GM21825 (cell line): Measurements from ENCODE around the gene CDC5L.
"Not testable (repeated sequence)": the region's sequence is repeated elsewhere in the genome, so short reads cannot be mapped to it uniquely, and the experiment has no call there.

Experiments used
- ATAC-seq: cut with Tn5 transposase; IDR thresholded peaks from one replicate; pipeline ENCODE4 v1.9.1; 2021; ENCODE audit warnings: mild to moderate bottlenecking, moderate library complexity; ENCODE audit not compliant: unreplicated experiment

The CDC5L gene

GRCh38 chr6:44410363-44410762 lies 22.9 kb downstream of the CDC5L start:
- no peak for ATAC-seq

GRCh38 chr6:44411141-44411540 lies 23.6 kb downstream of the CDC5L start:
- no peak for ATAC-seq

DNA sequence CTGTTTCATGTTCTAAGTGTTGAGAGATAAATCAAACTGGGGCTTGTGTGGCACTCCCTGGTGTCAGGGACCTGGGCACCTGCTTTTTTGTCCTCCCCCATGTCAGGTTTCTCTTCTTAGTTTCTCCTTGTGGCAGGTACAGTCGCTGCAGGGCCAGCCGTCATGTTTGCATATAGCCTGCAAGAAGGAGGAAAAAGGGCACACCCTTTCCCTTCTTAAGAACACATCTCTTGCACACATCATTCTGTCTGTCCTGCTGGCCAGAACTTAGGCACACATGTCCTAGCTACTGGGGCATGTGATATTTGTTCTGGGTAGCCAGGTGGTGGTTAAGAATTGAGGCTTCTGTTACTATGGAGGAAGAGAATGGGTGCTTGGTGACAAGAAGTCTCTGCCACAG lies 27.9 kb downstream of the CDC5L start:
- no peak for ATAC-seq

GRCh38 chr6:44415873-44416502 lies 28.5 kb downstream of the CDC5L start:
- ATAC-seq = no peak

- no peak for ATAC-seq
Measured at GRCh38 chr6:44422531-44422930, 35.0 kb downstream of the CDC5L start.

DNA sequence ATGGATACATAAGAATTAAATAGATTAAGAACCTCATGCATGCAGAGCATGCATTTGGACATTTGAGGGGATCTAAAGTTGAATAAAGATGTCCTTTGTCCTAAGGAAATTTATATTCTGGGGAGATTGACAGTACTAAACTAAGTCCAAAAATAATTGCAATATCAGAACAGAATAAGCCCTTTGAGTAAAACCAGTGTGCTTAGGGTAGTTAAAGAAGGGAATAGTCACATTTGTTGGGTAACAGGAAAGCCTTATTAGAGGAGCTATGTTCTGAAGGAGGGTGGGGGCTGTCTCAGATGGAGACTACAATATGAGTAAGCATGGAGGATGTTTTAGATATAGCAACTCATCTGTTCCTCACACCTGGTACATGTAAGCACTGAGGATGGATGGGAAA lies 35.8 kb downstream of the CDC5L start:
- no peak for ATAC-seq

GRCh38 chr6:44425951-44426350 lies 38.4 kb downstream of the CDC5L start:
- ATAC-seq = no peak

- ATAC-seq = no peak
Measured at GRCh38 chr6:44428682-44429081, 41.2 kb downstream of the CDC5L start.

- no peak for ATAC-seq
Measured at GRCh38 chr6:44430326-44430725, 42.8 kb downstream of the CDC5L start.

- peak; percentile 54 for ATAC-seq
Measured at GRCh38 chr6:44431118-44431725, 43.7 kb downstream of the CDC5L start.

- ATAC-seq = no peak
Measured at GRCh38 chr6:44432227-44432626, 44.7 kb downstream of the CDC5L start.

DNA sequence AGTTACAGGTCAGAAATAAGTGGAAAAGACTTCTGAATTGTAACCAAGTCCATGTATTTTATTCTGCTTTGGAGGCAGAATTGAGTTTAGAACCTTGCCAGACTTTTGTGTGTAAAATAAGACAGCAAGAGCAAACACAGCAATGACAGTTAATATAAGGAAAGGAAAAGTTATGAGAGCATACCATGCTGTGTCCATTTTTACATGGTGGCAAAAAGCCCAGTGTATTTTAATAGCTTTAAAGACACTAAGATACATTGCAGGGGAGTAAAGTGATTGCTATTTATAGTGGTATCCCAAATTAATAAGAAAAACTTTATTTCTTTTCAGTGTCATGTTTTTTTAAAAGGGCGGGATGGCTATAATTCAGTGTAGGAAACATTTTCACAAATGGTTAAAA lies 45.2 kb downstream of the CDC5L start:
- ATAC-seq = no peak

DNA sequence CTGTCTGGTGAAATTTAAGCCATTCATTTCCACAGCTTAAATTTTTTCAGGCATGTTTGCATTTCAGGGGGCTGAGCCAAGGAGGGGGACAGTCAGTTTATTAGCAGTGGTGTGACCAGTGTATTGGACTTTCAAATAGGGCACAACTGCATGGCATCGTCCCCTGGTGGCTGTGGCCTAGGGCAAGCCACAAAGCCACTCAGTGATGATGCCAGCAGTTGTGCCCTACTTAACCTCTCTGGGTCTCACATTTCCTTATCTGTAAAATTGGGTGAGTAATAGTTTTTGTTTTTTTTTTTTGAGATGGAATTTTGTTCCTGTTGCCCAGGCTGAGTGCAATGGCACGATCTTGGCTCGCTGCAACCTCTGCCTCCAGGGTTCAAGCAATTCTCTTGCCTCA lies 48.0 kb downstream of the CDC5L start:
- no peak for ATAC-seq

DNA sequence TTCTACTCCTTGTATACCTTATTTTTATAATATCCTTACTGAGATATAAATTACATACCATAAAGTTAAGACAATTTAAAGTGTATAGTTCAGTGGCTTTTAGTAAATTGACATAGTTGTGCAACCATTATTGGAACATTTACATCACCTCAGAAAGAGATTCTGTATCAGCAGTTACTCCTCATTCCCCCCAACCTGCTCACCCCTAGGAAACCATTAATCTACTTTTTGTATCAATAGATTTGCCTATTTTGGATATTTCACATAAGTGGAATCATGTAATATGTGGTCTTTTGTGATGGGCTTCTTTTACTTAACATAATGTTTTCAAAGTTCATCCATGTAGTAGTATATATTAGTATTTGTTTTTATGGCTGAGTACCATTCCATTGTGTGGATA lies 51.3 kb downstream of the CDC5L start:
- ATAC-seq = no peak

DNA sequence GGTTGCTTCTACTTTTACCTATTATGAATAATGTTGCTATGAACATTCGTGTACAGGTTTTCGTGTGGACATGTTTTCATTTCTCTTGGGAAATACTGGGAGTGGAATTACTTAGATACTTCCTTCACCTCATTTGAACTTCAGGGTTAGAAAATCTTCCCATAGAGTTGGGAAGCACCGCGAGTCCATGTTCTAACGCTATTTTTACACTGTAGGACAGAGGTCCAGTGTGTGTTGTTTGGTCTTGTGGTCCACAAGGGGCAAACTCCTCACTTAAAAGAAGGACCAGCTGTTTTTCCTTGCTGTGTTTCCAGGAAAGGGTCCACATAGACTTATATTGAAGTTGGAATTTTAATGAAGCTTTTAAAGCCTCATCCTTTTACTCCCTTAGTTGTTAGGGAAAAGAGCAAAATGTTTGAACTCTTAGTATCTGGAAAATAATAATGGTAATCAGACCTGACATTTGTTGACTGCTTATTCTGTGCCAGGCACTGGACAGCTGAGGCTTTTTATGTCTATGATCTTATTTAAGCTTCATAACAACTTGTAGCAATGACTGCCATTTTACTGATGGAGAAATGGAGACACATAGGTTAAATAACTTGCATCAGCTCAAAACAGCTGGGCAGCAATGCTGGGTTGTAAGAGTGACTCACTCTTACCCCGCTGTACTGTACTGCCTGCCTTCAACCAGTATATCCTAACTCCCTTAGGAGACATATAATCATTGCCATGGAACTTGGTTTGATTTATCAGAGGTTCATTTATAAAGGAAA lies 52.0 kb downstream of the CDC5L start:
- ATAC-seq = no peak

GRCh38 chr6:44441091-44441855 lies 53.8 kb downstream of the CDC5L start:
- ATAC-seq = no peak

DNA sequence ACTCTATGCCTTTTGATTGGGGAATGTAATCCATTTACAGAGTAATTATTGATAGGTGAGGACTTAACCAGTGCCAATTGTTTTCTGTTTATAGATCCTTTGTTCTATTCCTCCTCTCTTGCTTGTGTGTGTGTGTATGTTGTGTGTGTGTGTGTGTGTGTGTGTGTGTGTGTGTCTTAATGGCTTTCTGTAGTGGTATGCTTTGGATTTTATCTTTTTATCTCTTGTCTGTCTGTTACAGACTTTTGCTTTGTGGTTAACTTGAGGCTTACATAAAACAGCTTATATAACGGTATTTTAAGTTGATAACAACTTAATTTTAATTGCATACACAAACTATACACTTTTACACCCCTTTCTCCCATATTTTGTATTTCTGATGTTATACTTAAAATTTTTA lies 54.7 kb downstream of the CDC5L start:
- ATAC-seq = no peak

DNA sequence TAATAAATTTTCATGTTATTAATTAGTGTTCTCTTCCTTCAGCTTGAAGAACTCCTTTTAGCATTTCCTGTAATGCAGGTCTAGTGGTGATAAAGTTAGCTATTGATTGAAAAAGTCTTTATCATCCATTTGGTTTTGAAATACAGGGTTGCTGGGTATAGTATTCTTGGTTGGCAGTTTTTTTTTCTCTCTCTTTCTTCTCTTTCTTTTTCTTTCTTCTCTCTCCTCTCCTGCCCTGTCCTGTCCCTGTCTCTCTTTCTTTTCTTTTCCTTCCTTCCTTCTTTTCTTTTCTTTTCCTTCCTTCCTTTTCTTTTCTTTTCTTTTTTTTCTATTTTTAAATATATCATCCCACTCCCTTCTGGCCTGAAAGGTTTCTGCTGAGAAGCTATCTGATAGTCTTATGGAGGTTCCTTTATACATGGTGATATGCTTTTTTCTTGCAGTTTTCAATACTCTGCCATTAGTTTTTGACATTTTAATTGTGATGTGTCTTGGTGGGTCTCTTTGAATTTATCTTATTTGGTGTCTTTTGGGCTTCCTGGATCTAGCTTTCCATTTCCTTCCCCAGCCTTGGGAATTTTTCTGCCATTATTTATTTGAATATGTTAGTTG lies 55.4 kb downstream of the CDC5L start:
- no peak for ATAC-seq

DNA sequence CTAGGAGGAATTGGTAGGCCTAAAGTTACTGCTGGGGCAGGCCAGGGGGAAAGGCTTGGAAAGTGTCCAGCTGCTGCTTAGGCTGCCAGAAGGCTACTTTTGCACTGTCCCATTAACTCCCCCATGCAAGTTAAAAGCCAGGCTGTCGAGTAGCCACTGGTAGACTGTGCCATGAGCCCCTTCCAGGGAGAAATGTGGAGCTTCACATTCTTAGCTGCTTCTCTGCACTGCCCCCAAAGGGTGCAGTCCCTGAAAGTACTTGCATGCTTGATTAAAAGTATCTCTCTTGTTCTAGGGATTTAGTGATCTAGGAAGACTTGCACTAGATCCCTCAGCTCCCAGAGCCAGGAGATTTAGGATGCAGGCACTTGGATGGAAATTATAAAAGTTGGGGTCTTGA lies 57.3 kb downstream of the CDC5L start:
- no peak for ATAC-seq

DNA sequence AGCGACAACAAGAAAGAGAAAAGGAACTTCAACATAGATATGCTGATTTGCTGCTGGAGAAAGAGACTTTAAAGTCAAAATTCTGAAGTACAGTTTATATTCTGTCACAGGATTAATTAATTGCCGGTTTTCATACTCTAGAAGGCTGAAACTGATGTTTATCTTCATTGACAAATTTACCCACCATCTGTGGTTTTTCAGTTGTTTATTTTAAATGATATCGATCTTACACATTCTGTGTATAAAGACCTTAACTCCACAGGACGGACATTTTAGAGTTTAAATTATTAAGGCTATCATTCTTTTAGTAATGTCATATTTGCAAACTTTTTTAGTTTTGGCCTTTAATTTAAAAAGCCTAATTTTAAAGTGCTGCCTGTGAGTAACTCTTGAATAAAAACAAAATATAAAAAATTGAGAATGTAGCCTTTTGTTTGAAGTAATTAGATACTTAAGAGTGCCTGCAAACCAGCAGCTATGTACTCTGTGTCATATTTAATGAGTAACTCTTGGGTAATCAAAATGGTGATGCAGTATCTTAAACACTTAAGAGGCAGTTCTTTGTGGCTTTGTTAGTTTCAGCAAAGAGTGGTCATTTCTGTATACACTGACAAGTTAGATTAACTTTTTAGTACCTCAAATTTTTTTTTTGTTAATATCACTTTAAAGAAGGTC lies 59.3 kb downstream of the CDC5L start:
- ATAC-seq = no peak

DNA sequence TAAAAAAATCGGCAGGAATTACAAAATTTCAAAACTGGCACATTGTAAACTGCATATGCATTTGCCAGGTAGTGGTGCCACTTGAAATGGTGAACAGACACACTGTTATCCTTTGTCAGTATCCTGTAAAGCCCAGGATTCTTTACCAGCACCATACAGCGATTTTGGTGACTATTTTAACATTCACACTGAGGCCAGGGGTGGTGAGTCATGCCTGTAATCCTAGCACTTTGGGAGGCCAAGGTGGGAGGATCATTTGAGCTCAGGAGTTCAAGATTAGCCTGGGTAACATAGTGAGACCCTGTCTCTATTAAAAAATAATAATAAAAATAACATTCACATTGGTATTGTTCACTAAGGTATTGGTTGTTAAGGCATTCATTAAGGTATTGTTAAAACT lies 61.7 kb downstream of the CDC5L start:
- ATAC-seq = not testable (repeated sequence)
